ENCODE measurements around the gene NCK1.

DNA sequence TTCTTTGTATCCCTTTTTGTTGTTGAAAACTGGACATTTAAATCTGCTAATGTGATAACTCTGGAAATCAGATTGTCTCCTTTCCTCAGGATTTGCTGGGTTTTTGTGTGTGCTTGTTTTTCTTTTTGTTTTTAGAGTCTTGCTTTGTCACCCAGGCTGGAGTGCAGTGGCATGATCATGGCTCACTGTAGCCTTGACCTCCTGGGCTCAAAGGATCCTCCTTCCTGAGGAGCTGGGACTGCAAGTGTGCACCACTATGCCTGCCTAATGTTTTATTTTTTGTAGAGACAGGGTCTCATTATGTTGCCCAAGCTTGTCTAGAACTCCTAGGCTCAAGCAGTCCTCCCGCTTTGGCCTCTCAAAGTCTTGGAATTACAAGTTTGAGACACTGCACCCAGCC is 51.2 kb downstream of the NCK1 start:
- TF ChIP-seq NAIF1 (CRISPR knock-in tag; IDR thresholded peaks at IDR 0.05; ENCODE audit: borderline replicate concordance) = no peak
- no peak for TF ChIP-seq FOXK1 (CRISPR knock-in tag; IDR thresholded peaks at IDR 0.05; ENCODE audit: borderline replicate concordance, low read depth)
- TF ChIP-seq ATF7 (IDR thresholded peaks at IDR 0.05) = no peak
- no peak for TF ChIP-seq ATF7 (CRISPR knock-in tag; IDR thresholded peaks at IDR 0.05)
- TF ChIP-seq ADNP (CRISPR knock-in tag; IDR thresholded peaks at IDR 0.05) = no peak
